Measurements from ENCODE around the gene RTN3. TPM values are rescaled to one million over a fixed set of nuclear protein-coding genes. Genes with fewer than 3 reads are reported as not detected.
A peak's percentile ranks its signal among the peaks of the same experiment; 100 is the strongest.

RTN3 gene
- polyA plus RNA-seq, 4 donors: 27.3 to 101 (median 69.5) TPM

- no peak for FAIRE-seq
- H3K4me1 ChIP-seq (ENCODE audit: control insufficient read depth in 3 of 3, insufficient read depth in 2 of 3, low read depth in 1 of 3, low read length in 2 of 3): peaks cover 0 to 7% (median 0%) of the 10 kb centered on the region in 3 donors
- H3K27ac ChIP-seq (ENCODE audit: low read depth in 1 of 3, low read length in 2 of 3): no peak overlapping the region
- no peaks in the 10 kb centered on the region for H3K27me3 ChIP-seq (ENCODE audit: control insufficient read depth in 3 of 3, insufficient read depth in 3 of 3, low read length in 3 of 3)
- 79 to 84% (median 83%) methylated on average over 3 of the region's 3 CpGs for WGBS, 3 donors
- no peaks in the 10 kb centered on the region for H3K9me3 ChIP-seq (ENCODE audit: control insufficient read depth in 2 of 2, insufficient read depth in 1 of 2, low read depth in 1 of 2, low read length in 1 of 2)
- no peaks in the 10 kb centered on the region for H3K36me3 ChIP-seq (ENCODE audit: control insufficient read depth in 3 of 3, insufficient read depth in 2 of 3, low read depth in 1 of 3, low read length in 3 of 3)
- no peak for DNase-seq
- no peak overlapping the region for H3K4me3 ChIP-seq (ENCODE audit: low read depth in 1 of 3, low read length in 3 of 3)
Measured at GRCh38 chr11:63775191-63775590, 93.9 kb downstream of the RTN3 start.

GRCh38 chr11:63779039-63779438 is 97.7 kb downstream of the RTN3 start:
- Histone ChIP-seq H3K4me1 (ENCODE audit: control insufficient read depth in 3 of 3, insufficient read depth in 2 of 3, low read depth in 1 of 3, low read length in 2 of 3) (no peaks in the 10 kb centered on the region), H3K27ac (ENCODE audit: low read depth in 1 of 3, low read length in 2 of 3) (no peak overlapping the region), H3K9me3 (ENCODE audit: control insufficient read depth in 2 of 2, insufficient read depth in 1 of 2, low read depth in 1 of 2, low read length in 1 of 2) (no peaks in the 10 kb centered on the region), H3K4me3 (ENCODE audit: low read depth in 1 of 3, low read length in 3 of 3) (no peak overlapping the region), H3K36me3 (ENCODE audit: control insufficient read depth in 3 of 3, insufficient read depth in 2 of 3, low read depth in 1 of 3, low read length in 3 of 3) (no peaks in the 10 kb centered on the region), H3K27me3 (ENCODE audit: control insufficient read depth in 3 of 3, insufficient read depth in 3 of 3, low read length in 3 of 3) (no peaks in the 10 kb centered on the region)
- WGBS, 3 donors: 52 to 95% (median 82%) methylated on average over 2 of the region's 2 CpGs
- DNase-seq (no peak), FAIRE-seq (no peak)

GRCh38 chr11:63782749-63783148 is 101.4 kb downstream of the RTN3 start:
- no peaks in the 10 kb centered on the region for H3K36me3 ChIP-seq (ENCODE audit: control insufficient read depth in 3 of 3, insufficient read depth in 2 of 3, low read depth in 1 of 3, low read length in 3 of 3)
- no peaks in the 10 kb centered on the region for H3K9me3 ChIP-seq (ENCODE audit: control insufficient read depth in 2 of 2, insufficient read depth in 1 of 2, low read depth in 1 of 2, low read length in 1 of 2)
- FAIRE-seq (no peak), DNase-seq (no peak)
- no peaks in the 10 kb centered on the region for H3K4me1 ChIP-seq (ENCODE audit: control insufficient read depth in 3 of 3, insufficient read depth in 2 of 3, low read depth in 1 of 3, low read length in 2 of 3)
- no peak overlapping the region for H3K4me3 ChIP-seq (ENCODE audit: low read depth in 1 of 3, low read length in 3 of 3)
- 86 to 95% (median 93%) methylated on average over 6 of the region's 6 CpGs for WGBS, 3 donors
- no peaks in the 10 kb centered on the region for H3K27me3 ChIP-seq (ENCODE audit: control insufficient read depth in 3 of 3, insufficient read depth in 3 of 3, low read length in 3 of 3)
- H3K27ac ChIP-seq (ENCODE audit: low read depth in 1 of 3, low read length in 2 of 3): no peak overlapping the region

GRCh38 chr11:63783925-63784592 is 102.8 kb downstream of the RTN3 start:
- Histone ChIP-seq H3K4me3 (ENCODE audit: low read depth in 1 of 3, low read length in 3 of 3) (no peak overlapping the region), H3K4me1 (ENCODE audit: control insufficient read depth in 3 of 3, insufficient read depth in 2 of 3, low read depth in 1 of 3, low read length in 2 of 3) (no peaks in the 10 kb centered on the region), H3K9me3 (ENCODE audit: control insufficient read depth in 2 of 2, insufficient read depth in 1 of 2, low read depth in 1 of 2, low read length in 1 of 2) (no peaks in the 10 kb centered on the region), H3K36me3 (ENCODE audit: control insufficient read depth in 3 of 3, insufficient read depth in 2 of 3, low read depth in 1 of 3, low read length in 3 of 3) (no peaks in the 10 kb centered on the region), H3K27me3 (ENCODE audit: control insufficient read depth in 3 of 3, insufficient read depth in 3 of 3, low read length in 3 of 3) (no peaks in the 10 kb centered on the region), H3K27ac (ENCODE audit: low read depth in 1 of 3, low read length in 2 of 3) (no peak overlapping the region)
- 55 to 76% (median 73%) methylated on average over 6 to 7 of the region's 7 CpGs for WGBS, 3 donors
- peak in 1 of 2 donors; percentile 19 for DNase-seq
- FAIRE-seq: no peak

- whole genome bisulfite sequencing, 3 donors: 75 to 81% (median 76%) methylated on average over 1 of the region's 1 CpG
- H3K4me1 ChIP-seq (ENCODE audit: control insufficient read depth in 3 of 3, insufficient read depth in 2 of 3, low read depth in 1 of 3, low read length in 2 of 3): no peaks in the 10 kb centered on the region
- DNase-seq: no peak
- no peak for FAIRE-seq
- no peaks in the 10 kb centered on the region for H3K27me3 ChIP-seq (ENCODE audit: control insufficient read depth in 3 of 3, insufficient read depth in 3 of 3, low read length in 3 of 3)
- no peak overlapping the region for H3K27ac ChIP-seq (ENCODE audit: low read depth in 1 of 3, low read length in 2 of 3)
- H3K4me3 ChIP-seq (ENCODE audit: low read depth in 1 of 3, low read length in 3 of 3): no peak overlapping the region
- H3K36me3 ChIP-seq (ENCODE audit: control insufficient read depth in 3 of 3, insufficient read depth in 2 of 3, low read depth in 1 of 3, low read length in 3 of 3): no peaks in the 10 kb centered on the region
- H3K9me3 ChIP-seq (ENCODE audit: control insufficient read depth in 2 of 2, insufficient read depth in 1 of 2, low read depth in 1 of 2, low read length in 1 of 2): peaks cover 0 to 4% of the 10 kb centered on the region in 2 donors
Measured at GRCh38 chr11:63785823-63786222, 104.5 kb downstream of the RTN3 start.

GRCh38 chr11:63791495-63792167 is 110.3 kb downstream of the RTN3 start:
- no peaks in the 10 kb centered on the region for H3K4me1 ChIP-seq (ENCODE audit: control insufficient read depth in 3 of 3, insufficient read depth in 2 of 3, low read depth in 1 of 3, low read length in 2 of 3)
- peaks cover 0 to 1% (median 0%) of the 10 kb centered on the region in 3 donors for H3K27me3 ChIP-seq (ENCODE audit: control insufficient read depth in 3 of 3, insufficient read depth in 3 of 3, low read length in 3 of 3)
- no peak overlapping the region for H3K27ac ChIP-seq (ENCODE audit: low read depth in 1 of 3, low read length in 2 of 3)
- peaks cover 0 to 22% of the 10 kb centered on the region in 2 donors for H3K9me3 ChIP-seq (ENCODE audit: control insufficient read depth in 2 of 2, insufficient read depth in 1 of 2, low read depth in 1 of 2, low read length in 1 of 2)
- FAIRE-seq (no peak), DNase-seq (no peak)
- no peak overlapping the region for H3K4me3 ChIP-seq (ENCODE audit: low read depth in 1 of 3, low read length in 3 of 3)
- H3K36me3 ChIP-seq (ENCODE audit: control insufficient read depth in 3 of 3, insufficient read depth in 2 of 3, low read depth in 1 of 3, low read length in 3 of 3): no peaks in the 10 kb centered on the region
- 83 to 94% (median 92%) methylated on average over 6 of the region's 6 CpGs for WGBS, 3 donors

GRCh38 chr11:63793161-63793560 is 111.9 kb downstream of the RTN3 start:
- DNase-seq (no peak), FAIRE-seq (no peak)
- Histone ChIP-seq H3K9me3 (ENCODE audit: control insufficient read depth in 2 of 2, insufficient read depth in 1 of 2, low read depth in 1 of 2, low read length in 1 of 2) (peaks cover 0 to 22% of the 10 kb centered on the region in 2 donors), H3K36me3 (ENCODE audit: control insufficient read depth in 3 of 3, insufficient read depth in 2 of 3, low read depth in 1 of 3, low read length in 3 of 3) (no peaks in the 10 kb centered on the region), H3K4me1 (ENCODE audit: control insufficient read depth in 3 of 3, insufficient read depth in 2 of 3, low read depth in 1 of 3, low read length in 2 of 3) (no peaks in the 10 kb centered on the region), H3K27me3 (ENCODE audit: control insufficient read depth in 3 of 3, insufficient read depth in 3 of 3, low read length in 3 of 3) (peaks cover 0 to 1% (median 0%) of the 10 kb centered on the region in 3 donors), H3K27ac (ENCODE audit: low read depth in 1 of 3, low read length in 2 of 3) (no peak overlapping the region), H3K4me3 (ENCODE audit: low read depth in 1 of 3, low read length in 3 of 3) (no peak overlapping the region)

GRCh38 chr11:63795066-63795465 is 113.8 kb downstream of the RTN3 start:
- no peak overlapping the region for H3K4me3 ChIP-seq (ENCODE audit: low read depth in 1 of 3, low read length in 3 of 3)
- H3K27ac ChIP-seq (ENCODE audit: low read depth in 1 of 3, low read length in 2 of 3): no peak overlapping the region
- H3K4me1 ChIP-seq (ENCODE audit: control insufficient read depth in 3 of 3, insufficient read depth in 2 of 3, low read depth in 1 of 3, low read length in 2 of 3): no peaks in the 10 kb centered on the region
- FAIRE-seq (no peak), DNase-seq (no peak)
- WGBS, 3 donors: 76 to 84% (median 80%) methylated on average over 11 of the region's 11 CpGs
- peaks cover 0 to 22% of the 10 kb centered on the region in 2 donors for H3K9me3 ChIP-seq (ENCODE audit: control insufficient read depth in 2 of 2, insufficient read depth in 1 of 2, low read depth in 1 of 2, low read length in 1 of 2)
- no peaks in the 10 kb centered on the region for H3K36me3 ChIP-seq (ENCODE audit: control insufficient read depth in 3 of 3, insufficient read depth in 2 of 3, low read depth in 1 of 3, low read length in 3 of 3)
- H3K27me3 ChIP-seq (ENCODE audit: control insufficient read depth in 3 of 3, insufficient read depth in 3 of 3, low read length in 3 of 3): peaks cover 0 to 1% (median 0%) of the 10 kb centered on the region in 3 donors
